HG03039 (cell line): ENCODE data around the gene CCNB1IP1.
"Not testable (repeated sequence)": the region's sequence is repeated elsewhere in the genome, so short reads cannot be mapped to it uniquely, and the experiment has no call there.

Experiments
- ATAC-seq: cut with Tn5 transposase; IDR thresholded peaks from one replicate; pipeline ENCODE4 v1.9.1; 2021; ENCODE audit warnings: mild to moderate bottlenecking, moderate library complexity; ENCODE audit not compliant: unreplicated experiment

Gene CCNB1IP1

DNA sequence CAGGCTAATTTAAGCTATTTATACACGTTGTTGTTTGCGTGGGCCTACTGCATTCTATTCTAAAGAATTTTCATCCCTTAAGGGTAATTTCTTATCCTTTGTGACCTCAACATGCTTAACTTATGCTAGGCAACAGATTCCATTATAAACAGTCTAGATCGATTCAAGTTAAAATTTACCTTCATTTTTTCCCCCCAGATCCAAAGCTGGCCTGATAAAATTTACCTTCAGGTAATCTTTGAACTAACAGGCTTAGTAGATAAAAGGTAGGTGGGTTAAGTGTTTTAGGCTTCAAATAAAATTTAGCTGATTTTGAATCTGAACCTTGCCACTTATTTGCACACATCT is 389 bp upstream of the CCNB1IP1 start:
- ATAC-seq = no peak

DNA sequence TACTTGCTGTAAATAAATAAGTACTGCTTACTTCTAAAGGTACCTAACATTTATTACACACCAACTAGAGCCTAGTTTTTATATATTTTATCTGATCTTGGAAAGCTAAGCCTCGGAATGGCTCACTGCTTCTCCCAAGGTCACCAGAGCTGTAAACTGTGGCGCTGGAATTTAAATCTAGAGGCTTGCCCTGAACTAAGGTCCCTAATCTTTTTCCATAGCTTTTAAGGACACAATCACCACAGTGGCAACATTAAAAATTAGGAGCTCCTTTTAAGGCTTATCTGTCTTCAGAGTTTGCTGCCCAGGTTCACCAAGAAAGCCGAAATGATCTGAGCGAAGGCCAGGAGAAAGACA is 670 bp downstream of the CCNB1IP1 start:
- ATAC-seq = no peak

- no peak for ATAC-seq
Measured at GRCh38 chr14:20331053-20331613, 1.9 kb downstream of the CCNB1IP1 start.

DNA sequence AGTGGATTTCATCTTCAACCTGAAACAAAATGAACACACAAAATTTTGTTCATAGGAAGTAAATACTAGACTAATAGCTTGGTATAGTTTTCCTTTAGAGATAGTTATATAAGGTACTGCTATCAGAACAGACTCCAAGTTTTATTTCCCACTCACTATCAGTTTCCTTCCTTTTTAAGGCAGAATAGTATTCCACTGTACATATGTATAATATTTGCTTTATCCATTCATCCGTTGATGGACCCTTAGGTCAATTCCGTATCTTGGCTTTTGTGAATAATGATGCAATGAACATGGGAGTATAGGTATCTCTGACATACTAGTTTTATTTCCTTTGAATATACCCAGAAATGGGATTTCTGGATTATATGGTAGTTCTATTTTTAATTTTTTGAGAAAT is 3.7 kb downstream of the CCNB1IP1 start:
- no peak for ATAC-seq

GRCh38 chr14:20328705-20329104 is 4.4 kb downstream of the CCNB1IP1 start:
- ATAC-seq = no peak

- ATAC-seq = no peak
Measured at GRCh38 chr14:20327005-20327869, 5.8 kb downstream of the CCNB1IP1 start.

GRCh38 chr14:20317720-20318119 is 15.4 kb downstream of the CCNB1IP1 start:
- ATAC-seq = no peak

- no peak for ATAC-seq
Measured at GRCh38 chr14:20314026-20314425, 19.1 kb downstream of the CCNB1IP1 start.

GRCh38 chr14:20306079-20306423 is 27.0 kb downstream of the CCNB1IP1 start:
- no peak for ATAC-seq

DNA sequence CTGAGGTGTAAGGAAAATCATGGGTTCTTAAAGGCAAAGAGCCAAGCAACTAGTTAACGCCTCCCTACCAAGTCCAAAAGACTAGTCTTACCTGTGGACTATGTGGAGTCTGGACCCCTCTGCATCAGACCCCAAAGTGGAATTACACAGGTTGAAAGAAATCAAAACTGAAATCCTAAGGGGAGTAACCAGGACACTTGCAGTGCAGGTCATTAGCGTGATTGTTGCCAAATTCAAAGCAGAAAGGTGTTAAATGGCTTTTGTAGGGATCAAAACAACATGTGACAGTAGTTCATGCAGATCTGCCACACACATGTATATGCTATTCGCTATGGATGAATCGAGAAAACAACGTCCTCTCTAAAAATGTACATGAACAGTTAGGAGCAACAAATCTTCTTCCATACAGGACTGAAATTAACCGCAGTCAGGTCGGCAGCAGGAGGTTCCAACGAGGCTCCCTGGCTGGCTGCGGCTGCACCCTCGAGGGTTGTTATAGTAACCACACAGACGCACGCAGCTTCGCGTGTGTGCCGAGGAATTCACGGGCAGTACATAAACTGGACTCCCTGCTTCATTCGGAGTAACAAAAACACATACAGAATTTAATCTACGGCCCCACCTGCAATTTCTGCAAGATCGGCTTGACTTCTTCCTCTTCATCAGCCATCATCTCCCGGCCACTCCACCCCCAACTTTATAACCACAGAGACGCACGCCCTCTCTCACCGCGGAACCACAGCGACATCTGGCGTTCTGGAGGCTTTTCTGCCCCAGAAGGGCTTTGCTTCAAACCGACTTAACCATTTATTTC is 27.6 kb downstream of the CCNB1IP1 start, which contains the start of gene TTC5:
TSS of gene TTC5 (minus strand) at position 687 of the 814 bp plus-strand sequence. CDS start at position 673, 14 bp downstream.
- ATAC-seq = peak; percentile 87

DNA sequence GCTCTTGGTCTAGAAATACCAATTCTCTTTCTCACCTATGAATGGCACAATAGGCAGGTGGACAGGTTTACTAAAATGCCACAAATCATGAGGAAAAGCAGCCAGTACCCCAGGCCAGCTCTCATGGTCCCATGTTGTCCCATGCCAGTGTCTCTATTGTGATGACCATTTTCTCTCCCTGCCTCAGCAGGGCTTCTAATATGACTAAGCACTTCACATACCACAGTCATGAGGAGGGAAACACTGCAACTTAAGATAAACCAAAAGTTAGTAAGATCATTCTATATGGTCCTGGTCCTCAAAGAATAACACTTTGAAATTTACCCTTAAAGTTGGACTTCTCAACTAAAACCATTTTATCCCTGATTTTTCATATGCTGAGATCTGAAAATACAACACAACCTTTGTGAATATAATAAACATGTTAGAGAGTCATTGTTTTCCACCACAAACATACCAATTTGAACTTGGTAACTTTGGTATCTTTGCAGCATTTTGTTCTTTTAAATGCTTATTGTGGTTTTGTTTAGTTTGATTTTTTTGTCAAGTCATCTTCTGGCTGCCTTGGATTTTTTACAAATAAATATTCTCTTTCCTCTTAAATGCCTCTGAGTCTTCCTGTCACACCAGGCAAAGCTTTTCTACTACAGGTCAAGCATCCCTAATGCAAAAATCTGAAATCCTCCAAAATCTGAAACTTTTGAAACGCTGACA is 30.9 kb downstream of the CCNB1IP1 start:
- ATAC-seq = no peak

GRCh38 chr14:20295067-20295466 is 38.0 kb downstream of the CCNB1IP1 start:
- ATAC-seq = peak; percentile 90

- no peak for ATAC-seq
Measured at GRCh38 chr14:20294636-20295035, 38.4 kb downstream of the CCNB1IP1 start.

DNA sequence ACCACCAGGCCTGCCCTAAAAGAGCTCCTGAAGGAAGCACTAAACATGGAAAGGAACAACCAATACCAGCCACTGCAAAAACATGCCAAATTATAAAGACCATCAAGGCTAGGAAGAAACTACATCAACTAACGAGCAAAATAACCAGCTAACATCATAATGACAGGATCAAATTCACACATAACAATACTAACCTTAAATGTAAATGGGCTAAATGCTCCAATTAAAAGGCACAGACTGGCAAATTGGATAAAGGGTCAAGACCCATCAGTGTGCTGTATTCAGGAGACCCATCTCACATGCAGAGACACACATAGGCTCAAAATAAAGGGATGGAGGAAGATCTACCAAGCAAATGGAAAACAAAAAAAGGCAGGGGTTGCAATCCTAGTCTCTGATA is 51.1 kb downstream of the CCNB1IP1 start:
- ATAC-seq = not testable (repeated sequence)

DNA sequence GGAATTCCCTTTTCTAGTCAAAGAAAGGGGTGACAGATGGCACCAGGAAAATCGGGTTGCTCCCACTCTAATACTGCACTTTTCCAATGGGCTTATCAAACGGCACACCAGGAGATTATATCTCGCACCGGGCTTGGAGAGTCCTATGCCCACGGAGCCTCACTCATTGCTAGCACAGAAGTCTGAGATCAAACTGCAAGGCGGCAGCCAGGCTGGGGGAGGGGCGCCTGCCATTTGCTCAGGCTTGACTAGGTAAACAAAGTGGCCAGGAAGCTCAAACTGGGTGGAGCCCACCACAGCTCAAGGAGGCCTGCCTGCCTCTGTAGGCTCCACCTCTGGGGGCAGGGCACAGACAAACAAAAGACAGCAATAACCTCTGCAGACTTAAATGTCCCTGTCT is 52.8 kb downstream of the CCNB1IP1 start:
- not testable (repeated sequence) for ATAC-seq

GRCh38 chr14:20278414-20278813 is 54.7 kb downstream of the CCNB1IP1 start:
- ATAC-seq = no peak

DNA sequence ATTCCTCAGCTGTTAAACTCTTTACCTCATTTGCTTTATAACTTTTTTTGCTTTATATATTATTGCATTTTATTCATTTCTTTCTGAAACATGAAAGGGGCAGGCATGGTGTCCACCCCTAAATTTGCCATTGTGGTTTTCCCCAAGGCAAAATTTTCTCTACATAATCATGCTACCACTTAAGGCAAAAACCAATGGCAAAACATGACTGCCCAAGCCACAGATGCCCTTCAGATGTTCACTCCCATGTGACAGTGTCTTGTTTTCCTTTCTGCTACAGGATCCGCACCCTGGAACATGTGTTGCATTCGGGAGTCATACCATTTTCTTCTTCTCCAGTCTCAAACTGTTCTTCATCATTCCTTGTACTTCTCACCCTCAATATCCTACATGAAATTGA is 55.7 kb downstream of the CCNB1IP1 start:
- ATAC-seq = no peak

- no peak for ATAC-seq
Measured at GRCh38 chr14:20274062-20274461, 59.0 kb downstream of the CCNB1IP1 start.

GRCh38 chr14:20264361-20264760 is 68.7 kb downstream of the CCNB1IP1 start:
- ATAC-seq = not testable (repeated sequence)

- no peak for ATAC-seq
Measured at GRCh38 chr14:20262642-20263128, 70.4 kb downstream of the CCNB1IP1 start.
